B cell (primary cell): ENCODE data around the gene MCM7. TPM values are rescaled to one million over a fixed set of nuclear protein-coding genes. Genes with fewer than 3 reads are reported as not detected.

Experiments
- ATAC-seq: fragments of 200-7000 bp; cut with Tn5 transposase; one replicate; pipeline ENCODE4 v1.10.0; 2021; ENCODE audit warnings: low read depth, mild to moderate bottlenecking, moderate number of reproducible peaks, moderate library complexity
- CTCF ChIA-PET: fragments of 350-600 bp; sonication (Branson Sonifier 250); formaldehyde crosslinking; loops from one replicate; lab custom pipeline; 2021; ENCODE audit warnings: antibody characterized with exemption, inconsistent platforms; lab: Charles Lee
- POLR2A ChIA-PET: fragments of 350-600 bp; sonication (Branson Sonifier 250); formaldehyde crosslinking; loops from one replicate; lab custom pipeline; 2021; ENCODE audit warnings: antibody characterized with exemption; lab: Charles Lee
- DNase-seq: peaks from one replicate; pipeline ENCODE4 v3.0.0; 2013
- H2AFZ ChIP-seq: 2 replicates; pipeline ENCODE4 v1.6.1; 2012; ENCODE audit warnings: mild to moderate bottlenecking, low read depth, low read length; ENCODE audit not compliant: insufficient read depth, poor library complexity, severe bottlenecking
- H3K27ac ChIP-seq, 2 donors: 1 replicate in 1 of 2; 2 replicates in 1 of 2; pipeline ENCODE4 v1.5.1; 2012 to 2013; ENCODE audit warnings: low read length in 2 of 2, mild to moderate bottlenecking in 2 of 2, moderate library complexity in 1 of 2
- H3K27me3 ChIP-seq, 4 experiments: fragments of 200-600 bp in 1 of 4; sonication (generic) in 1 of 4; replicated peaks in 1 of 4; 1 replicate in 2 of 4; 2 replicates in 2 of 4; pipeline versions ENCODE4 v1.6.1 to v1.7.0; 2013 to 2016; ENCODE audit warnings: low read length in 3 of 4, mild to moderate bottlenecking in 2 of 4, mixed read lengths in 1 of 4, moderate library complexity in 1 of 4; ENCODE audit not compliant: insufficient read depth in 4 of 4, control insufficient read depth in 3 of 4; ENCODE audit errors: control extremely low read depth in 1 of 4
- H3K36me3 ChIP-seq, 2 experiments: replicated peaks in 1 of 2; 1 replicate in 1 of 2; 2 replicates in 1 of 2; pipeline versions ENCODE4 v1.6.1 to v1.7.1; 2013; ENCODE audit warnings: low read length in 1 of 2; ENCODE audit not compliant: insufficient read depth in 2 of 2, control insufficient read depth in 1 of 2; ENCODE audit errors: control extremely low read depth in 1 of 2, extremely low read depth in 1 of 2
- H3K4me1 ChIP-seq, 2 donors: fragments of 200-600 bp in 1 of 2; sonication (generic) in 1 of 2; 1 replicate in 1 of 2; 2 replicates in 1 of 2; pipeline versions ENCODE4 v1.5.1 to v1.6.1; 2013 to 2017; ENCODE audit warnings: low read length in 2 of 2; ENCODE audit not compliant: control insufficient read depth in 2 of 2, insufficient read depth in 2 of 2
- H3K4me2 ChIP-seq: replicated peaks from 2 replicates; pipeline ENCODE3; 2012; ENCODE audit warnings: mild to moderate bottlenecking, low read depth, low read length; ENCODE audit not compliant: poor library complexity, severe bottlenecking
- H3K4me3 ChIP-seq, 5 experiments: fragments of 200-600 bp in 1 of 5; sonication (generic) in 1 of 5; 1 replicate in 3 of 5; 2 replicates in 2 of 5; pipeline versions ENCODE4 v1.5.1 to v1.7.0; 2011 to 2016; ENCODE audit warnings: low read length in 4 of 5, mild to moderate bottlenecking in 4 of 5, low read depth in 2 of 5, control low read depth in 1 of 5, moderate library complexity in 1 of 5; ENCODE audit not compliant: insufficient read depth in 1 of 5; ENCODE audit errors: control extremely low read depth in 1 of 5, extremely low read depth in 1 of 5
- H3K79me2 ChIP-seq: fragments of 200-600 bp; sonication (generic); one replicate; pipeline ENCODE4 v1.6.0; 2016; ENCODE audit warnings: low read length; ENCODE audit not compliant: control insufficient read depth, insufficient read depth
- H3K9ac ChIP-seq: fragments of 200-600 bp; sonication (generic); 2 replicates; pipeline ENCODE4 v1.6.1; 2017; ENCODE audit warnings: mild to moderate bottlenecking, low read length, moderate library complexity
- H3K9me3 ChIP-seq, 3 donors: one replicate each; pipeline versions ENCODE4 v1.6.1 to v1.7.1; 2013; ENCODE audit warnings: low read length in 2 of 3; ENCODE audit not compliant: control insufficient read depth in 2 of 3, insufficient read depth in 1 of 3; ENCODE audit errors: control extremely low read depth in 1 of 3
- H4K20me1 ChIP-seq: 2 replicates; pipeline ENCODE4 v1.6.0; 2012; ENCODE audit warnings: mild to moderate bottlenecking, low read length; ENCODE audit not compliant: insufficient read depth, control insufficient read depth, poor library complexity, severe bottlenecking
- H3K27ac Mint-ChIP-seq: one replicate; pipeline ENCODE4 v1.8.0; 2021; ENCODE audit warnings: mixed read lengths
- H3K27me3 Mint-ChIP-seq: one replicate; pipeline ENCODE4 v1.8.0; 2021; ENCODE audit warnings: mixed read lengths
- H3K4me1 Mint-ChIP-seq: one replicate; pipeline ENCODE4 v1.8.0; 2021; ENCODE audit warnings: mixed read lengths
- H3K4me3 Mint-ChIP-seq: one replicate; pipeline ENCODE4 v1.8.0; 2021; ENCODE audit warnings: mixed read lengths
- H3K9me3 Mint-ChIP-seq: one replicate; pipeline ENCODE4 v1.8.0; 2022; ENCODE audit warnings: mixed read lengths; ENCODE audit not compliant: insufficient read depth
- CTCF ChIP-seq: fragments of 200-600 bp; IDR thresholded peaks from one replicate; pipeline ENCODE4 v1.8.0; 2022; ENCODE audit warnings: antibody characterized with exemption, mild to moderate bottlenecking
- EZH2 ChIP-seq: IDR thresholded peaks from 2 replicates; pipeline ENCODE4 v1.6.1; 2012; ENCODE audit warnings: borderline replicate concordance, low read depth, mild to moderate bottlenecking, moderate library complexity, low read length; ENCODE audit not compliant: insufficient read depth, poor library complexity, severe bottlenecking
- WGBS: methylation state at CpG from one replicate; pipeline ENCODE4 v1.1.5; 2013; ENCODE audit warnings: missing lambda C conversion rate; ENCODE audit not compliant: insufficient coverage; 5-methylcytosine and 5-hydroxymethylcytosine counted together
- intact Hi-C: fragments of 100-400 bp; cut with micrococcal nuclease; formaldehyde crosslinking; loops from one replicate; pipeline ENCODE4 v1.10.0; 2022
- polyA plus RNA-seq: library from polyadenylated mRNA; depleted of rRNA; stranded (reverse); fragments of >200 nt; gene quantifications from 2 replicates; pipeline ENCODE4 v1.2.3, GENCODE V29; 2012
- total RNA-seq, 2 donors: library from RNA; stranded (reverse); fragments of 120-200 nt in 1 of 2; gene quantifications; 1 replicate in 1 of 2; 2 replicates in 1 of 2; pipeline versions ENCODE4 v1.2.3 to v1.2.4, GENCODE V29; 2013 to 2022

The MCM7 gene
- total and polyA plus RNA-seq, 2 donors (not counting 1 experiment from before 2014, with no cell fraction given) = 154 to 171 TPM

- Mint-ChIP-seq H3K4me1 (peaks cover 21% of the 10 kb centered on the region), H3K27me3 (no peaks in the 10 kb centered on the region), H3K4me3 (no peak overlapping the region), H3K9me3 (no peaks in the 10 kb centered on the region), H3K27ac (no peak overlapping the region)
- no peak overlapping the region for H3K4me2 ChIP-seq
- H3K27ac ChIP-seq = no peak overlapping the region
- peaks cover 43% of the 10 kb centered on the region for H4K20me1 ChIP-seq
- H3K9ac ChIP-seq = no peak overlapping the region
- H2AFZ ChIP-seq = no peak overlapping the region
- peaks cover 2 to 78% of the 10 kb centered on the region in 2 experiments for H3K36me3 ChIP-seq
- H3K27me3 ChIP-seq = no peaks in the 10 kb centered on the region
- DNase-seq (no peak), ATAC-seq (no peak)
- H3K4me3 ChIP-seq = no peak overlapping the region
- peaks cover 7 to 11% of the 10 kb centered on the region in 2 donors for H3K4me1 ChIP-seq
- TF ChIP-seq CTCF (no peak), EZH2 (no peak)
- no peaks in the 10 kb centered on the region for H3K9me3 ChIP-seq
- intact Hi-C loops = no loop called here
- WGBS = 91% methylated on average over 13 of the region's 13 CpGs
- POLR2A ChIA-PET = interaction anchor here (0.6 kb wide), 1 partner anchor 9 kb away, joined by 4 read pairs; no protein-coding TSS in a partner anchor
- CTCF ChIA-PET = no interaction called here
- peaks cover 19% of the 10 kb centered on the region for H3K79me2 ChIP-seq
Measured at GRCh38 chr7:100093498-100093897, 7.7 kb downstream of the MCM7 start.

DNA sequence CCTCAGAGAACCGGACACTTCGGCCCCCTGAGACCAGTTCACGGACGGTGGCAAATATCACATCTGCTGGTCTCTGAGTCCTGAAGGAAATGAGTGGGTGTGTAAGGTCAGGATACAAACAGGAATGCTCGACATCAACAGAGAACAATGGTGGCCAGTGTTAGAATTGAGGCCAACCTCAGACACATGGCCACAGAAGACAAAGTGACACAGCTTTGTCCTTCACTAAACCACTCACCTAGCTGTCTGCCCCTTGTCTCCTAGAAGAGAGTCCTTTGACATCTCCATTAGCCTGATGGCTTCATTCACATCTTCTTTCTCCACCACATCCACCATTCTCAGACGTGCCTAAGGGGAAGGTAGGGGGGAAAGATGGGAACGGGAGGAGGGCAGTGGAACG, 8.1 kb downstream of the MCM7 start:
- WGBS = 93% methylated on average over 5 of the region's 8 CpGs
- Histone ChIP-seq H3K36me3 (peaks cover under 1 to 74% of the 10 kb centered on the region in 2 experiments), H3K9me3 (no peaks in the 10 kb centered on the region), H3K27me3 (no peaks in the 10 kb centered on the region), H3K79me2 (peaks cover 19% of the 10 kb centered on the region), H3K27ac (no peak overlapping the region), H3K4me1 (peaks cover 11 to 15% of the 10 kb centered on the region in 2 donors), H2AFZ (no peak overlapping the region), H3K4me2 (no peak overlapping the region), H3K9ac (no peak overlapping the region), H3K4me3 (no peak overlapping the region), H4K20me1 (peaks cover 38% of the 10 kb centered on the region)
- POLR2A ChIA-PET = interaction anchor here (0.6 kb wide), 1 partner anchor 9 kb away, joined by 4 read pairs; no protein-coding TSS in a partner anchor
- no peak for ATAC-seq
- H3K9me3 Mint-ChIP-seq = no peaks in the 10 kb centered on the region
- H3K4me3 Mint-ChIP-seq = no peak overlapping the region
- CTCF ChIA-PET = no interaction called here
- intact Hi-C loops = no loop called here
- no peak for DNase-seq
- no peak for TF ChIP-seq EZH2
- no peak for TF ChIP-seq CTCF
- peaks cover 21% of the 10 kb centered on the region for H3K4me1 Mint-ChIP-seq
- no peak overlapping the region for H3K27ac Mint-ChIP-seq
- H3K27me3 Mint-ChIP-seq = no peaks in the 10 kb centered on the region
